Measurements from ENCODE around the gene C3orf20.

DNA sequence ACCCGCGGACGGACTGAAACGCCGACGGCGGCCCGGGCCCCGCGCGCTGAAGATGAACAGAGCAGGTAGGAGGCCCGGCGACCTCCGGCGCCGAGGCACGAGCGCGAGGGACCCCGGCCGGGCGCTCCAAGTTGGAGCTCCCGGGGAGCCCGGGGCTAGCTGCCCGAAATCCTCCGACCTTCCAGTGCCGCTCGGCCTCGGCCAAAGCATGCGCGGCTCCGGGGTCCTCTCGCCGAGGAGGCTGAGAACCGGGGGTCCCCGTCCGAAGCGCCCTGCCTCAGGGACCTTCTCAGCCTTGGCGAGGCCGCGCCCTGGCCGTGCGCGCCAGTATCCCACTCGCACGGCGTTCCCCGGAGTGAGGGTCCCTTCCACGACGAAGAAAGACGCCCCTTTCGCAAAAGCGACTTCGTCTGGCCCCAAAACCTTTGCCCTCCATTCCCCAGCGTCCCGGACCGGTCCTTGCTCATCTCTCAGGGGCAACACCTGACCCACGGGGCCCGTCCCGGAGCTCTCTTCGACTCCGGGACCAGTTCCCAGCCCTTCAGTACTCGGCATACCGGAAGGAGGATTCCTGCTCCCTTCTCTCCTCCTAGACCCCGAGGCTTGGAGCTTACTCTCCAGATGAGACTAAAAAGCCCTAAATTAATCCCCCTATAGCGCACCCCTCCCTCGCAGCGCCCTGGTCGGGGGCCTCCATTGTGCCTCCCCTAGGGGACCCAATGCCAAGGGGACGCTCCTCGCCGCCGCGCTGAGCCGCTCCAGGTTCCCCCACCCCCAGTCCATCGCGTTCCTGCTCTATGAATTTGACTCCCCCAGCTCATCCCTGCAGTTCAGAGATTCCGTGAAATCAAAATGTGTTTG is 136.1 kb downstream of the C3orf20 start:
- no peak for TF ChIP-seq CTCF (IDR thresholded peaks at IDR 0.05)
- no peak for TF ChIP-seq EZH2 (IDR thresholded peaks at IDR 0.05; ENCODE audit: borderline replicate concordance, insufficient read depth, low read depth, low read length, poor library complexity, severe bottlenecking)
